NCI-H2029 treated with DMSO at 0.1 percent for 48 hours (cell line): ENCODE measurements around the gene CROCC2.
"Not testable (repeated sequence)": the region's sequence is repeated elsewhere in the genome, so short reads cannot be mapped to it uniquely, and the experiment has no call there.

ENCODE experiments used
- DNase-seq: peaks from one replicate; lab custom pipeline; 2025; lab: John Stamatoyannopoulos, UW

The CROCC2 gene

GRCh38 chr2:240967681-240968621 lies 61.8 kb downstream of the CROCC2 start:
- DNase-seq, result no peak

- DNase-seq, result no peak
Measured at GRCh38 chr2:240968731-240969624, 62.8 kb downstream of the CROCC2 start.

- DNase-seq, result no peak
Measured at GRCh38 chr2:240970104-240970503, 64.0 kb downstream of the CROCC2 start.

GRCh38 chr2:240970816-240971215 lies 64.7 kb downstream of the CROCC2 start:
- DNase-seq, result no peak

GRCh38 chr2:240972201-240972600 lies 66.1 kb downstream of the CROCC2 start:
- no peak for DNase-seq

- no peak for DNase-seq
Measured at GRCh38 chr2:240972636-240973521, 66.7 kb downstream of the CROCC2 start.

GRCh38 chr2:240974771-240975572 lies 68.8 kb downstream of the CROCC2 start:
- no peak for DNase-seq

GRCh38 chr2:240975903-240976302 lies 69.8 kb downstream of the CROCC2 start:
- DNase-seq, result not testable (repeated sequence)

- no peak for DNase-seq
Measured at GRCh38 chr2:240981280-240981679, 75.1 kb downstream of the CROCC2 start.

GRCh38 chr2:240981871-240982800 lies 76.0 kb downstream of the CROCC2 start:
- DNase-seq, result no peak

- no peak for DNase-seq
Measured at GRCh38 chr2:240982821-240983281, 76.7 kb downstream of the CROCC2 start.

- no peak for DNase-seq
Measured at GRCh38 chr2:240983361-240983995, 77.3 kb downstream of the CROCC2 start.

- DNase-seq, result no peak
Measured at GRCh38 chr2:240983996-240984498, 77.9 kb downstream of the CROCC2 start.

GRCh38 chr2:240985881-240986786 lies 80.0 kb downstream of the CROCC2 start:
- no peak for DNase-seq

GRCh38 chr2:240986787-240987411 lies 80.8 kb downstream of the CROCC2 start:
- DNase-seq, result no peak

- no peak for DNase-seq
Measured at GRCh38 chr2:240987588-240987987, 81.5 kb downstream of the CROCC2 start.

- no peak for DNase-seq
Measured at GRCh38 chr2:240988146-240988545, 82.0 kb downstream of the CROCC2 start.
